GM21515 (cell line): Measurements from ENCODE around the gene KIAA0513.
A peak's percentile ranks its signal among the peaks of the same experiment; 100 is the strongest.

Source experiments
- ATAC-seq: cut with Tn5 transposase; IDR thresholded peaks from one replicate; pipeline ENCODE4 v1.9.1; 2021; ENCODE audit not compliant: unreplicated experiment

KIAA0513 gene

DNA sequence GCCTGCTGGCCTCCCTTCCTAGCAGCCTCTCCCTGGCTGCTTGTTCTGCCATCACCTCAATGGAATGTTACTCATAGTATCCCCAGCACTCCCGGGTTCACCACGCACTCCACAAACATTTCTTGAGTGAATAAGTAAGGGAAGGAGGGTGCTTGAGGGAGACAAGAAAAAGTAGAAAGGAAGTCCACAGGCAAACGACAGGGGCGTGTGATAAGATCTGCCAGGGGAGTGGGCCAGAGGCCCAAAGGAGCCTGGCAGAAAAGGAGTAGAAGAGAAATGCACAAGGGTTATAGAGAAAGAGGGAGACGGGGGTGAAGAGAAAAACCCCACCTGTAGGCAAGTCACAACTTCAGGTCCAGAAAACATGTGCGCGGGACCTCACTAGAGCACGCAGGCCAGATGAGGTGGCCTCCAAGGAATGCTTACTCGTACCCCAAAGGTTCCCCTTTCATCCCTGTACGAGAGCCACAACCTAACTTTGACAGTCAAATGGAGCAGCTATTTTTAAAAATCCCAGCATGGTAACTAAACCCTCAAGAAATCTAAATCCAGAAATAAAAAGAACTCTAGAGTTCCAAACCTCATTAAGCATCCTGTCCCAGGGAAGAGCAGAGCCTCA is 22.9 kb upstream of the KIAA0513 start:
- ATAC-seq, result no peak

DNA sequence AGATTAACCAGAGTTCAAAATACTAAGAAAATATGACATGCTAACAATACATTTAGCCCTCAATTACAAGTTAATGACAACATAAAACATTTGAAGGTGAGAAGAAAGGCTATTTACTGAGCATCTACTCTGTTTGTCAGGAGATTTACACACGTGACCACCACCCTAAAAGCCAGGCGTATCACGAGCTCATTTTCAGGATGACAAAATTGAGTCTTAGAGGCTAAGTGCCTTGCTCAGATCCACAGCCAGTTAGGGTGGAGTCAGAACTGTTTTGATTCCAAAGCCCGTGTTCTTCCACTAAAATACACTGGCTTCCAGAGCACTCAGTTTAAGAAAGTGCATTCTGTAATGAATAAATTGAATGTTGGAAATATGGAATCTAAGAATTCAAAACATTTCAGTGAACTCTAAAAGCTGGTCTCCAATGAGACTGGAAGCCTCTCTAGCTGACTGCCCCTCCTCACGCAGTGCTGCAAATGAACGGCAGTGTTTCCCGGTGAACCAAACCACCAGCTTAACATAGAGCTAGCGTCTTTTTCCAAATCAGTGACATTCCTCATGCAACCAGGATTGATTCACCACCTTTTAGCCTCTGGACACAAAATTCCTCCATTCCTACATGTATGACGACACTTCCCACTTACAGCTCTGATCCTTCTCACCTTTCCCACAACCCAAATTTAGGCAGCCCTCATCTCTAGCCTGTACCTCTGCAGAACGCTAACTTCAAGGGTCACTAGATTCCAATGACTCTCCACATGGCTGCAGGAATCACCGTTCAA is 22.1 kb upstream of the KIAA0513 start:
- no peak for ATAC-seq

DNA sequence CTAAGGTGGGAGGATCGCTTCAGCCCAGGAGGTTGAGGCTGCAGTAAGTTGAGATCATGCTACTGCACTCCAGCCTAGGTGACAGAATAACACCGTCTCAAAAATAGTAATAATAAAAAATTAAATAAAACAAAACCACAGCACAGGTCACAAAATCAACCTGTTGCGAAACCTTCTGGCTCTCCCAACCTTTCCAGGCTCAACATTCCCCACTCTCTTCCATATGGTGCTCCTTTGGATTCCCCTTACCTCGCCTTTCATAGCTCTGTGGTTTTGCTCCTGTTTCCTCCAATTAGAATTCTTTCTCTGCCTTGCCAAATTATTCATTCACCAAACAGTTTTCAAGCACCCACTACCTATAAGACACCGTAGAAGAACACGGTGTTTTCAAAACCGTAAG is 21.0 kb upstream of the KIAA0513 start:
- no peak for ATAC-seq

DNA sequence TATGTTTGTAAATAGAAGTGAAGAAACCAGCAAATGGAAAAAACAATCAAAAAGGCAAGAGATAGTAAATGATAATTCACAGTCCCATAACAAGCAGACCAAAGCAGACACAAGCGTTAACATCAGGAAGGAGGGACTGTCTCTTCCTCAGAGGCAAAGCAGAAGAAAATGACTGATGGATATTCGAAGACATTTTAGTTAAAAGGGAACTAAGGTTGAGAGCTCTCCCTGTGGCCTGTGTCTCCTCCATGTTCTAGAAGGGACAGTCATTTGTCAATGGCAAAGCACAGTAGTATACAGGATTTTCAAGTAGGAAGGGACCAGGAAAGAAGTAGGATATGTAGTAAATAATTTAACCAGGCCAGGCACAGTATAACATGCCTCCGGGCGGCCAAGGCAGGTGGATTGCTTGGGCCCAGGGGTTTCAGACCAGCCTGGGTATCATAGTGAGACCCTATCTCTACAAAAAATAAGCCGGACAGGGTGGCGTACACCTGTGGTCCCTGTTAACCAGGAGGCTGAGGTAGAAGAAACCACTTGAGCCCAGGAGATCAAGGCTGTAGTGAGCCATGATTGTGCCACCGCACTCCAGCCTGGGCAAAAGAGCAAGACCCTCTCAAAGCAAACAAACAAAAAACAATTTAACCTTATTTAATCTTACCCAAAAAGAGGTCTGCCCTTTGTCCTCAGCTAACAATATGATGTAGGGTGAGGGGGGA is 19.9 kb upstream of the KIAA0513 start:
- no peak for ATAC-seq

DNA sequence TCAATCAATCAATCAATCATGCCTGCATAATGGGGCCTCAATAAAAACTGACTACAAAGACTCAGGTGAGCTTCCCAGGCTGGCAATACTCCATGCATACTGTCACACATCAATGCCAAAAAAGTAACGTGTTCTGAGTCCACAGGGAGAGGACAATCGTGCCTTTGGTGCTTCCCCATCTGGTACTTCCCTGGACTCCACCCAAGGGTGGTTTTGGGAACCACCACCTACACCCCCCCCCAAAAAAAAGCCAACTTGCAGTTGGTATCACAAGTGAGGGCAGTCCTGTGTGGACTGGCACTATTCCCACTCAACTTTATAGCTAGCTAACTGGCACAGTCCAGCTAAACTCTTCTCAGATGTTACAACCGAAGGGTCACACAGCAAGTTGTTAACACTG is 19.3 kb upstream of the KIAA0513 start:
- ATAC-seq, result no peak

DNA sequence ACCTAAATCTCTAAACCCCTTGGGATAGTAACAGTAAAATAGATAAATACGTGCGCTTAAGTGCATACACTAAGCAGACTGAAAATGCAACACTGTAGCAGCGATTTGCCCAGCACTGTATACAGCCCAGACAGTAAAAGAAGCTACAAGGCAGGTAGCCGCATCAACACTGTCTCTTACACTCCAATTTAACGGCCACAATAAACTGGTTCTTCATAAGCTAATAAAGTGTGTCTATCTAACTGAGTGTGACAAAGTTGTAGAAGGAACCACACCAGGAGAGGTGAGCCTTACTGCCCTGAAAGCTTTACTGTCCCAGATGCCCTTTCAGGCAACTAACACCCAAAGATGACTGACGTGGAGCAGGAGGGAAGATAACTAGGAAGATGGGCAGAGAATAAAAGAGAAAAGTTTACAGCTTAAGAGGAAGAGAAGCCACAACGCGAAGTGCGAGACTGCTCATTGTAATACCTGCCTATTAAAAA is 17.1 kb upstream of the KIAA0513 start:
- peak; percentile 11 for ATAC-seq

DNA sequence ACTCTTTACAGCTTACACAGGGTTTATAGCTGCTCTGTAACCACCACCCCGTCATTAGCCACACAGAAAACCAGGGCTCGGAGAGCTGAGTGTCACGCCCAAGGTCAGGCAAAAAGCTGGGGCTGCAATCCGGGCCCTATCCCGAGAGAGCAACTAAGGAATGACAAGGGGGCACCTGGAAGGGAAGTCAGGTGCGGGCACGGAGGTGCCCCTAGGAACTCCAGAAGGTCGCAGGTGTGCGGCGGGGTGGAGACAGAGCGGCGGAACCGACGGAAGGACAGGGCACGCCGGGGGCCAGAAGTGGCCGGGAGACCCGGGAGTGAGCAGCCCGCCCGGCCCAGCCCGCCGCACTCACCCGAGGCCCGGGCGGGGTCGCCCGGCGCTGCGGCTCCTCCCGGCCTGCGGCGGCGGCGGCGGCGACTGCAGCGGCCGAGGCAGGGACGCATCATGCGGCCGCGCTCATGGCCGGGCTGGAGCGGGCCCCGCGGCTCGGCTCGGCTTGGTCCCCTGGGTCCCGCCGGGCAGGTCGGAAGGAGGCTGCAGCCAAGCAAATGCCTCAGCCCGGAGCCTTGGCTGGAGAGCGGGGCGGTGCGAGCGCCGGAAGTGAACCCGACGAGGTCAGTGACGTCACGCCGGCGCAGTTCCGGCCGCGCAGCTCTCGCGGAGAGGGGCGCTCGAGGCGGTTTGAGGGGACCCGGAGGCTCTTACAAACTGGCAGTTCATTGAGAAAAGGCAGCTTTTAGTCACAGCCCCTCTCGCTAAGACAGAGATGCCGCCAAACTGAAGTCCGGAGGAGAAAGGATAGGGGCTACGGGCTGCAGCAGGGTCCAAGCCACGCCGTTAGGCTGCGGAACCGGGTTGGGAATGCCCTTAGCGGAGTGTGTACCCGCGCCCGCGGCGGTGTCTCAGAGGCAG is 16.4 kb upstream of the KIAA0513 start, which contains the start of gene ZDHHC7:
Gene ZDHHC7 (minus strand): TSS at position 605 of the 915 bp plus-strand sequence. CDS start 20,917 bp downstream, outside the sequence.
- ATAC-seq, result peak; percentile 95

DNA sequence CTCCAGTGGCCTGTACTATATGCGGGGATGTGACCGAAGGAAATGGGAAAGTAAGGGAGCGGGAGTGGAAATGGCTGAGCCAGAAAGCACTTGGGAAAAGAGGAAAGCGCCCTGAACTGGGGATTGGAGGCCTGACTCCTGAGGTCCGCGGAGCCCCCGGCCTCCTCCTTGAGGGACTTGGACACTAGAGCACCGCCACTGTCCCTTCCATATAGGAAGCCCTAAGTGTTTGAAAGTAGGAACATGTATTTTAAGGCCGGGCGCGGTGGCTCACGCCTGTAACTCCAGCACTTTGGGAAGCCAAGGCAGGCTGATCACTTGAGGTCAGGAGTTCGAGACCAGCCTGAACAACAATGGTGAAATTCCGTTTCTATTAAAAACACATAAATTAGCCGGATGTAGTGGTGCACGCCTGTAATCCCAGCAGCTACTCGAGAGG is 15.7 kb upstream of the KIAA0513 start:
- ATAC-seq, result peak; percentile 4

DNA sequence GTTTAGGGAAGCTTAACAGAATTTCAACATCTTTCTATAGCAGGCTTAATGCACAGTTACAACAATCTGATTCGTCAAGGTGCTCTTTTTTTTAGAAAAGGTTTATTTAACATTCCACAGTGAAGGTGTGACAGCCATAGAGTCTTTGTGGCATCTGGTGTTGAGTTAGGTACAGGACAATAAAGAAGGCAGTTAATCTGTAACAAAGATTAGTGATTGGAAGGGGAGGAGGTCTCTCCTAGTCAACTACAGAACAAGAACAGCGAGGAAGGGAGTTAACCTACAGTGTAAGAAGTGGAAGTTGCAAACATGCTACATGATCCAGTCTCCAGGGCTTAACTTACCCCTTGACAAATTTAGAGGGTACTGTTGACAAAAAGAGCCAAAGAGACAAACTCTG is 13.3 kb upstream of the KIAA0513 start:
- ATAC-seq, result no peak

DNA sequence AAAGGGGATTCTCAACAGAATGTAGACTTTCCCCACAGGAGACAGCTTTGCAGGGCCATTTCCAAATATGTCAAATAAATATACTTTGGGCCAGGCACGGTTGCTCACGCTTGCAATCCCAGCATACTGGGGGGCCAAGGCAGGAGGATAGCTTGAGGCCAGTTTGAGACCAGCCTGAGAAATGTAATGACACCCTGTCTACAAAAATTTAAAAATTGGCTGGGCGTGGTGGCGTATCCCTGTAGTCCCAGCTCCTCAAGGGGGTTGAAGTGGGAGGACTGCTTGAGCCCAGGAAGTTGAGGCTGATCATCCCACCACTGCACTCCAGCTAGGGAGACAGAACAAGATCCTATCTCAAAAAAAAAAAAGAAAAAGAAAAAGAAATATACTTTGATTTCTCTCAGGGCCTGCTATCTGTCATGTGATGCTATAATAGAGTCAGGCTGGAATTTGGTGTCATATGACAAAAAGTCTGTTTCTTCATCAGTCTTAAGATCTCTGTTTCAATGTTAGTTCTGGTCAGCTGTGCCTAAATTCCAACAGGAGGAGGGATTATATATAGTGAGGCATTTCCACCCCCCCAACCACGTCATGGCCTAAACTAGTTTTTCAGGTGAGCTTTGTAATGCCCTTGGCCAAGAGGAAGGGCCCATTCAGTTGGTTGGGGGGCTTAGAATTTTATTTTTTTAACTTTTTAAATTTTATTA is 12.0 kb upstream of the KIAA0513 start:
- no peak for ATAC-seq

DNA sequence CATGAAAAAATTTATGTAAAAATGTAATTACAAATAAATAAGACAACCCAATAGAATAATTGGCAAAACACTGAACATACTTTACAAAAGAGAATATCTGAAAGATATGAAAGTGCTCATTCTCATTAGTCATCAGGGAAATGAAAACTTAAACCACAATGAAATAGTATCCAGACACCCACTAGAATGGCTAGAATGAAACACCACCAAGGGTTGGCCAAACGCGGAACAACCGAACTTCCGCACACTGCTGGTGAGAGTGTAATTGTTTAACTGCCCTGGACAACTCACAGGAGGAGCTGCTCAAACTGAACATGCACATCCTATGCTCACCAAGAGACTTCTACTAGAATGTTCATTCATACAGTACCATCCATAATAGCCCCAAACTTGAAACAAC is 10.4 kb upstream of the KIAA0513 start:
- ATAC-seq, result no peak

DNA sequence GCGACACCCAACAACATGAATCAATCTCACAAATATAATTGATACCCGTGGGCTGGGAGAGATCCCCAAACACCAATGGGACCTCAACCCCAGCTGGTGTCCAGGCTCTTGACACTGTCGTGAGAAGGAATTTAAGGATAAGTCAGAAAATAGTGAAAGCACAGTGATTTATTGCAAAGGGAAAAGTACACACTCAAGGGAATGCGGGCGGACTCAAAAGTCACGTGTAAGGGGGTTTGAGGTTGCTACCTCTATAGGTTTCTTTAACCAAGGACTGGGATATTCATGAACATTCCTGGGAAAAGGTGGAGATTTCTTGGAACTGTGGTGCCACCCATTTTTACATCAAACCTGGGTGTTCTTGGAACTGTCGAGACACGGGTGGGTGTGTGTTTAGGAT is 10.0 kb upstream of the KIAA0513 start:
- ATAC-seq, result no peak

DNA sequence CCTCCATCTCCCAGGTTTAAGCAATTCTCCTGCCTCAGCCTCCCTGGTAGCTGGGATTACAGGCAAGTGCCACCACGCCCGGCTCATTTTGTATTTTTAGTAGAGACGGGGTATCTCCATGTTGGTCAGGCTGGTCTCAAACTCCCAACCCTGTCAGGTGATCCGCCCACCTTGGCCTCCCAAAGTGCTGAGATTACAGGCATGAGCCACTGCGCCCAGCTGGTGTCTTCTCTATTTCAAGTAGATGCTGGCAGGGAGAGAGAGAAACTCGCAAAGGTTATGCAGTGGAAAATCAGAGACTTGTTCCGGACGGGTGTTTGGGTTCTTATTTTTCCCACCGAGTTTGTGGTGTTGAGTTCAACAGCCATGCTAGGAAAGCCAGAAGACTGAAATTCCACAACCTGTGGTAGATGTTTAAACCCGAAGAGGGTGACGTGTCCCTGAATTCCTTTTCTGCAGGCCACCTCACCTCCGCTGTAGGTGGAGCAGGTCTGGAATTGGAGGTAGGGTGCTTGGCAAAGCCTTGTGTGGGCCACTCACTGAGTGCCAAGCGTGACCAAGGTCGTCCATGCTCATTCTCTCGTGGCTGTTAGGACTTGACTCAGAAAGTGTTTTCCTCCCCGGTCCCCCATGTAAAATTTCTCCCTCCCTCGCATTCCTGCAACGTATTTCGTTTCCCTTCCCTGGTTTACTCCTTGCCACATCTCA is 8.9 kb upstream of the KIAA0513 start:
- no peak for ATAC-seq

DNA sequence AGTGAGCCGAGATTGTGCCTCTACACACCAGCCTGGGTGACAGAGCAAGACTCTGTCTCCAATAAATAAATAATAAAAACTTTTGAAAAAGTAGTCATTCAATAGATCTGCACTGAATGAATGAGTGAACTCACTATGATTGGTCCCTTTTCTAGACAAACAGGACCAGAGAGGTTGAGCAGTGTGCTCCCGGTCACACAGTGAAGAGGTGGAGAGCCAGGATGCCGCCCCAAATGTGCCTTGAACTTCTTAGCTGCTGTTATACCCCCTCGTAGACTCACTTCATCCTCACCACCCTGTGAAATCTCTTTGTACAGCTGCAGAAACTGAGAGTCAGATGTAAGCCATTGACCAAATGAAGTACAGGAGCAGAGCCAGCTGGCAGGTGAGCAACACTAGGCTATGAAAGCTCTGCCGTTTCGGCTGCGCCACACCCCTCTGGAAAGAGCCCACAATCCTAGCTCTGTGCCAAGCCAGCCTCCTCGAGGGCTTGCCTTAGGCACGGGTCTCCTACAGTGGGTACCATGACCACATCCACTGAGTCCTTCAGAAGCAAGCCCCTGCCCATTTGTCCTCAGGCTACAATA is 7.8 kb upstream of the KIAA0513 start:
- ATAC-seq, result no peak

DNA sequence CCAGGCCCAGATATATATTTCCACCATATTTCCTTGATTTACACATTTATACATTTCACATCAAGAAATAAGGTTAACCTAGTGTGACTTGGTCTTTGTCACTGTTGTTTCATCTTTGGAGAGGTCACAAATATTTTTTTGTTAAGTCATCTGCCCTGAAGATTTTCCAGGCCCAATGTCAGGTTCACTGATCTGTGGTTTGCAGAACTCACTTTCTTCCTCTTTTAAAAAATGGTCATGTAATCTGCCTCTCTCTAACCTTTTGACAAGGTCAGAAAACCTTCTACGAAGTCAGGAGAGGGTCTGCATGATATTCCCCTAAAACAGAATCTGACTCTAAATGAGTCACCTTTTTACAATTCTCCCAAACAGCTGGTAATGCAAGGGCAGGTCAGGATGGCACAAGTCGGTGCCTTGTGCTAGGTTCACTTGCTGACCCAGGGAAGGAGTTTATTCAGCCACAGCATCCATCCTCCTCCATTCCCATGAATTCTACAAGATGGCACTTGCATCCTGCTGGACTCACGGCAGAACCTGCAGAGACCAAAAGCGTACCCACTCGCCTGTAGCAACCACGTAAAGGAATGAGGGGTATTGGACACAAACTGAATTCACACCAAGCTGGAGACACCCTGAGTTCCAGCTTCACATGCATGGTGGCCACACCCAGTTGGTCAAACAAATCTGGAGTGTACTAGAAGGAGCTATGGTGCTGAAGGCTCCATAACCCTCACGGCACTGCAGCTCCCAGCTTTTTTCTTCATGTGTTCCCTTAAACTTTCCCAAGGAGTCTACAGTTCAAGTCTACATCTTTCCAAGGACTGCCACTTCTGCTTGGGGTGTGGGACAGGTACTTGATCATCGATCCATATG is 1.6 kb upstream of the KIAA0513 start:
- no peak for ATAC-seq

DNA sequence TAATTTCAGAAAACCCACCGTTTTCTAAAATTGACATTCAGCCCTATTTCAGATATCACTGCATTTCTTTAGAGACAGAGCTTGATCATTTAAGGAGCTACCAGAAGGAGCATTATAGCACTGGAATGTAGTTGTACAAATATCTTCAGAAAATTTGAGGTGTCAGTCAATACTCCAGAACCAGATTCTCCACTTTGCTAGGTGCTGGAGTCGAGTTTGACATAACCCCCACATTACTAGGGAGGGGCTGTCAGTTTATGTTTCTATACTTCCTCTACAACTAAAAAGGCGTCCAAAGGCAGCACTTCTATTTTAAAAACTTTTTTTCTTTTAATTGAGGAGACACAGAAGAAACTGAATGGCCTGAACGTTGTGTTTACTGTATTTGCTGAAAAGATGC is 892 bp upstream of the KIAA0513 start:
- ATAC-seq, result no peak

DNA sequence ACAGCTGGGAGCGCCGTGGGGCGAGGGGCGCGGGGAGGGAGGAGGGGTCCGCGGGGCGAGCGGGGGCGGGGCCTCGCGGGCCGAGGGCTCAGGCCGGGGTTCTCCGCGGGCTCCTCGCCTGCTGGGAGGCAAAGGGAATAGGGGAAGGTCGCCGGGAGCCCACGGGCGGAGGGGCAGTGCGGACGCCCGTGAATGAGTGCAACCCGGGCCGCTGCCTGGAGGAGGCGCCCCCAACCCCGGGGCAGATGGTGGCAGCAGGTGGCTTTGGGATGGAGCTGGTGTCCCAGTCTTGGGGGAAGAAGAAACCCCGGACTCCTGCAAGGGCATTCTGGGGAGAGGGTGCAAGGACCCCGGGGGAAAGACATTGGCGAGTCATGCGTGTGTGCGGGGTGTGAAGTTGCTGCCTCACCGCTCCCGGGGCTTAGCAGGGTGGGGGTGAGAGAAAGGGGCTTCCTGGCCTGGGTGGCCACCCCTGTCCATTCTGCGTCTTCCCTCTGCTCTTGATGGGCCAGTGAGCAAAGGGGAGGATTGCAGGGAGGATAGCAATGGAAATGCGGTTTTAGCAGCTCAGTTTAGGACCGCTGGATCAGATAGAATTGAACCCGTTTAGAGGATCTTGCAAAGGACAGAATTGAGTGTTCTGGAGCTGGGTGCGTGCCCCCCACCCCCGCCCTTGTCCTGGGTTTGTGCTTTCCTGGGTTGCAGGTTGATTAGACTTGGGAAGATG is 526 bp downstream of the KIAA0513 start:
- ATAC-seq, result peak; percentile 24
